NB4 (cell line): Measurements from ENCODE around the gene UPF1.
"Not testable (repeated sequence)": the region's sequence is repeated elsewhere in the genome, so short reads cannot be mapped to it uniquely, and the experiment has no call there.

Experiments used
- CTCF ChIP-seq: IDR thresholded peaks from one replicate; pipeline ENCODE4 v1.5.1; 2012; ENCODE audit warnings: low read depth, low read length
- MAX ChIP-seq: IDR thresholded peaks from 2 replicates; pipeline ENCODE4 v1.6.1; 2011; ENCODE audit warnings: low read depth, low read length
- MYC ChIP-seq: IDR thresholded peaks from 2 replicates; pipeline ENCODE4 v1.6.1; 2011; ENCODE audit warnings: low read depth, low read length
- POLR2A ChIP-seq: IDR thresholded peaks from 2 replicates; pipeline ENCODE4 v1.6.1; 2011; ENCODE audit warnings: mild to moderate bottlenecking; ENCODE audit not compliant: insufficient read length; ENCODE audit errors: extremely low read depth

GRCh38 chr19:18917593-18917992 lies 85.8 kb downstream of the UPF1 start:
- not testable (repeated sequence) for TF ChIP-seq POLR2A, CTCF, MAX, MYC
